Peyer's patch (tissue), 4 donors: ENCODE measurements around the gene OLFML2A.

Source experiments
- POLR2A ChIP-seq, 2 donors: fragments of 450-650 bp; IDR thresholded peaks; one replicate each; pipeline ENCODE4 v1.5.1; 2017; ENCODE audit warnings: antibody characterized with exemption in 2 of 2, mild to moderate bottlenecking in 2 of 2, moderate library complexity in 2 of 2
- TF ChIP-seq, protein P1 (sequence below), 6 experiments: fragments of 450-650 bp in 4 of 6; fragments of 200-600 bp in 2 of 6; sonication (generic) in 1 of 6; IDR thresholded peaks; one replicate each; pipeline ENCODE4 v1.5.1; 2017 to 2019; ENCODE audit warnings: antibody characterized with exemption in 6 of 6, mild to moderate bottlenecking in 3 of 6, moderate library complexity in 1 of 6

DNA sequence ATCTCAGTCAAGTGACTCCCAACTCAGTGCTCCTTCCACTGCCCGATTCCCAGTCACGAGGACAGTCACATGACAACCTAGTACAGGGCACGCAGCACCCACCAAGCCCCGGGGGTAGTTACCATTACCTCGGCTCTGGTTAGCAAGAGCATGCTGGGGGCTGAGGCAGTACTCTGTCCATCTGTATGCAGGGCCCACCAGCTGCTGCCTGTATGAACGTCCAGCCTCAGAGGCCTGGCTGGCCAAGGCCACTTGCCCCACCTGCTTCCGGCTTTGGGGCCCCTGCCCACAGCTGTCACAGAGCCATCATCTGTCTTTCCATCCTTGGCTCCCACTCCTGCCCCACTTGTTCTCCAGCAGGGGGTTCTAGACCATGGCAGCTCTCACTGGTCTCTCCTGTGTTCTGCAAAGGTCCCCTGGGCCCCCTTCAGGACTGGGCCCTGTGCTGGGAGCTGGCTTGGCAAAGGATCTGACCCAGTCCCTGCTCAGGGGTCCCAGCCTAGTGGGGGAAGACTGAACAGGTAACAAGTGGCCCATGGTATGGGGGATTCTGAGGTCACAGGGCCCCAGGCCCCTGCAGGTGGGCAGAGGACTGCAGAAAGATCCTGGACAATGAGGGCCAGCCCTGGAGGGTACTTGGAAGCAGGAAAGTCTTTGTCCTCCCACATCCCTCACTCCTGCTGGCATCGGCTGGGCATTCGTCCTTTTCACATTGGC lies 81.6 kb downstream of the OLFML2A start:
- no peak for TF ChIP-seq POLR2A (IDR thresholded peaks at IDR 0.05)
- TF ChIP-seq, protein P1, sequence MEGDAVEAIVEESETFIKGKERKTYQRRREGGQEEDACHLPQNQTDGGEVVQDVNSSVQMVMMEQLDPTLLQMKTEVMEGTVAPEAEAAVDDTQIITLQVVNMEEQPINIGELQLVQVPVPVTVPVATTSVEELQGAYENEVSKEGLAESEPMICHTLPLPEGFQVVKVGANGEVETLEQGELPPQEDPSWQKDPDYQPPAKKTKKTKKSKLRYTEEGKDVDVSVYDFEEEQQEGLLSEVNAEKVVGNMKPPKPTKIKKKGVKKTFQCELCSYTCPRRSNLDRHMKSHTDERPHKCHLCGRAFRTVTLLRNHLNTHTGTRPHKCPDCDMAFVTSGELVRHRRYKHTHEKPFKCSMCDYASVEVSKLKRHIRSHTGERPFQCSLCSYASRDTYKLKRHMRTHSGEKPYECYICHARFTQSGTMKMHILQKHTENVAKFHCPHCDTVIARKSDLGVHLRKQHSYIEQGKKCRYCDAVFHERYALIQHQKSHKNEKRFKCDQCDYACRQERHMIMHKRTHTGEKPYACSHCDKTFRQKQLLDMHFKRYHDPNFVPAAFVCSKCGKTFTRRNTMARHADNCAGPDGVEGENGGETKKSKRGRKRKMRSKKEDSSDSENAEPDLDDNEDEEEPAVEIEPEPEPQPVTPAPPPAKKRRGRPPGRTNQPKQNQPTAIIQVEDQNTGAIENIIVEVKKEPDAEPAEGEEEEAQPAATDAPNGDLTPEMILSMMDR (IDR thresholded peaks at IDR 0.05) = no peak
